ENCODE results near the gene MPL.

Gene MPL

DNA sequence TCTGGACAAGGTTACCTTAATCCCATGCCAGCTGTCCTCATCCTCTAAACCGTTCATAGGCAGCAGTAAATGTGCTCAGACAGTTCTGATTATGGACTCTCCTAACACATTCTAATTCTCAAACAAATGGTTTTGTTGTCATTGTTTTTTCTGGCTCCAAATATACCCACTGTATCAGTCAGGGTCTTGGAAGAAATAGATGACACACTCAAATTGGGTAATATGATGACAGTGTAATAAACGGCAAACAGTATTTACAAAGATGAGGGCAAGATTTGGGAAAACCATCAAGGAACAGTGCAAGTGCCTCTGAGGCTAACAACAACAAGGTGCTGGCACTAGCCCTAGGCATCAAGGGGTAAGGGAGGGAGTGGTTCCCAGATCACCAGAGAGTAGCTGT, 16.9 kb downstream of the MPL start:
- Histone ChIP-seq H2AFZ (ENCODE audit: low read depth) (no peak overlapping the region), H3K36me3 (ENCODE audit: insufficient read depth) (no peaks in the 10 kb centered on the region), H3K4me2 (no peak overlapping the region), H3K79me2 (ENCODE audit: insufficient read depth, low read depth) (peaks cover 8% of the 10 kb centered on the region), H3K9ac (no peak overlapping the region), H3K4me1 (ENCODE audit: low read depth, poor library complexity, severe bottlenecking) (peaks cover 7% of the 10 kb centered on the region), H4K20me1 (ENCODE audit: insufficient read depth) (no peaks in the 10 kb centered on the region), H3K27me3 (ENCODE audit: insufficient read depth, low read depth) (no peaks in the 10 kb centered on the region), H3K27ac (no peak overlapping the region), H3K4me3 (IDR thresholded peaks at IDR 0.05; ENCODE audit: insufficient read depth, low read depth, low read length) (no peak overlapping the region)
- TF ChIP-seq, protein P1, sequence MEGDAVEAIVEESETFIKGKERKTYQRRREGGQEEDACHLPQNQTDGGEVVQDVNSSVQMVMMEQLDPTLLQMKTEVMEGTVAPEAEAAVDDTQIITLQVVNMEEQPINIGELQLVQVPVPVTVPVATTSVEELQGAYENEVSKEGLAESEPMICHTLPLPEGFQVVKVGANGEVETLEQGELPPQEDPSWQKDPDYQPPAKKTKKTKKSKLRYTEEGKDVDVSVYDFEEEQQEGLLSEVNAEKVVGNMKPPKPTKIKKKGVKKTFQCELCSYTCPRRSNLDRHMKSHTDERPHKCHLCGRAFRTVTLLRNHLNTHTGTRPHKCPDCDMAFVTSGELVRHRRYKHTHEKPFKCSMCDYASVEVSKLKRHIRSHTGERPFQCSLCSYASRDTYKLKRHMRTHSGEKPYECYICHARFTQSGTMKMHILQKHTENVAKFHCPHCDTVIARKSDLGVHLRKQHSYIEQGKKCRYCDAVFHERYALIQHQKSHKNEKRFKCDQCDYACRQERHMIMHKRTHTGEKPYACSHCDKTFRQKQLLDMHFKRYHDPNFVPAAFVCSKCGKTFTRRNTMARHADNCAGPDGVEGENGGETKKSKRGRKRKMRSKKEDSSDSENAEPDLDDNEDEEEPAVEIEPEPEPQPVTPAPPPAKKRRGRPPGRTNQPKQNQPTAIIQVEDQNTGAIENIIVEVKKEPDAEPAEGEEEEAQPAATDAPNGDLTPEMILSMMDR (conservative IDR thresholded peaks at IDR 0.05; ENCODE audit: low read depth, low read length), result no peak

DNA sequence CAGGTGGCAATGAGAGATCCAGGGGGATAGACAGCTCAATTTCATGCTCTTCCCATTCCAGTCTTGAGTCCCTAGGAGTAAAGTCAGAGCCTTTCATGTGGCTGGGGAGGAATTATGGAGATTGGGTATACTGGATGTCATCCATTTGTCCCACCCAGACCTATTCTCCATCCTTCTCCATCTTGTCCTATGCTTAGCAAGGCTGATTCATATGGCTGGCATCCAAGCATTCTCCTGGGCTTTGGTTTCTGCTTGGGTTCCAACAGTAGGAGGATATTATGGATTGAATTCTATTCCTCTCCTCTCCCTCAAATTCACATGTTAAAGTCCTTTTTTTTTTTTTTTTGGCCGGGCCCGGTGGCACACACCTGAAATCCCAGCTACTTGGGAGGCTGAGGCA, 17.3 kb downstream of the MPL start:
- Histone ChIP-seq H3K4me2 (no peak overlapping the region), H3K9ac (no peak overlapping the region), H4K20me1 (ENCODE audit: insufficient read depth) (no peaks in the 10 kb centered on the region), H3K4me1 (ENCODE audit: low read depth, poor library complexity, severe bottlenecking) (peaks cover 12% of the 10 kb centered on the region), H3K4me3 (IDR thresholded peaks at IDR 0.05; ENCODE audit: insufficient read depth, low read depth, low read length) (no peak overlapping the region), H3K79me2 (ENCODE audit: insufficient read depth, low read depth) (peaks cover 12% of the 10 kb centered on the region), H3K36me3 (ENCODE audit: insufficient read depth) (no peaks in the 10 kb centered on the region), H3K27me3 (ENCODE audit: insufficient read depth, low read depth) (no peaks in the 10 kb centered on the region), H2AFZ (ENCODE audit: low read depth) (no peak overlapping the region), H3K27ac (no peak overlapping the region)
- TF ChIP-seq, protein P1 (conservative IDR thresholded peaks at IDR 0.05; ENCODE audit: low read depth, low read length), result no peak

DNA sequence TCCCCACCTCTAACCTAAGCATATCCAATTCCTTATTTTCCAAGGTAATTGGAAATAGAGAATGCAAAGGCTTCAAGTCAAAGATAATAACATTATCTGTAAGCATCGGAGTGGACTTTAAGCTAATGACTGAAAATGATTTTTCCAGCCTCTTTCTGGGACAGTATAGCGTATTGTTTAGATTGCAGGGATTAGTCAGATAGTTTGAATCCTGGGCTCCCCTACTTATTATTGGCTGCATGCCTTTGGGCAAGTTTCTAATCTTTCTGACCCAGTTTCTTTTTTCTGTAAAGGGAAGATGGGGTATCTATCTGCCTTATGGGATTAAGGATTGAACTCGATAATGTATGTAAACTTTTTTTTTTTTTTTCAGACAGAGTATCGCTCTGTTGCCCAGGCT, 19.6 kb downstream of the MPL start:
- Histone ChIP-seq H3K4me1 (ENCODE audit: low read depth, poor library complexity, severe bottlenecking) (peaks cover 23% of the 10 kb centered on the region), H4K20me1 (ENCODE audit: insufficient read depth) (no peaks in the 10 kb centered on the region), H3K79me2 (ENCODE audit: insufficient read depth, low read depth) (peaks cover 23% of the 10 kb centered on the region), H2AFZ (ENCODE audit: low read depth) (no peak overlapping the region), H3K4me2 (peak overlapping the region; percentile 43; the same call in 1 of the 2 replicates), H3K9ac (no peak overlapping the region), H3K27me3 (ENCODE audit: insufficient read depth, low read depth) (no peaks in the 10 kb centered on the region), H3K36me3 (ENCODE audit: insufficient read depth) (no peaks in the 10 kb centered on the region), H3K4me3 (IDR thresholded peaks at IDR 0.05; ENCODE audit: insufficient read depth, low read depth, low read length) (no peak overlapping the region), H3K27ac (no peak overlapping the region)
- TF ChIP-seq, protein P1 (conservative IDR thresholded peaks at IDR 0.05; ENCODE audit: low read depth, low read length), result no peak

DNA sequence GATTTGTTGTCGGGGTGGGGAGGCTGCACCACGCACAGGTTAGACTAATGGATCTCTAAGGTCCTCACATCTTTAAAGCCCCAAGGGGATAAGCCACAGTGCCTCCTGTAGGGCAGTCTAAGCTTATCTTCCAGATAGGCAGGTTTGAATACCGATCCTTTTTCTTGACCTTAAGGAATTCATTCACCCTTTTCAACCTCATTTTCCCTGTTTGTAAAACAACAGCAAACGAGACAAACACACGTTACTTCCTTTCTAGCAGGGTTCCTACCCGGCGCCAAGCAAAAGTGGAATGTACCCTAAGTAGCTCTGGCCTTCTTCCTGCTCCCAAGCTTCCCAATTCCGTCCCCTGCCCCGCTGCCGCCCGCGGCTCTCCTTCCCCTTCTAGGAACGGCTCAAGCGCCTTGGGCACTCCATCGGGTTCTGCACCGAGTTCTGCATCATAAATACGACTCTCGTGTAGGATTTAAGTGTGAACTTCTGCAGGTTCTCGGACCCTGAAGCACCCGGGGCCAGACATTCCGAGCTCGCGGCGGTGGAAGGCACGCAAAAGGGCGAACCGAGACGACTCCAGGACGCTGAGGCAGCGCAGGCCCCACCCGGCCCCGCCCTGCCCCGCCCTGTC, 20.6 kb downstream of the MPL start:
- Histone ChIP-seq H3K79me2 (ENCODE audit: insufficient read depth, low read depth) (peaks cover 23% of the 10 kb centered on the region), H3K4me1 (ENCODE audit: low read depth, poor library complexity, severe bottlenecking) (peaks cover 23% of the 10 kb centered on the region), H3K27ac (peak overlapping the region; percentile 63), H3K4me3 (IDR thresholded peaks at IDR 0.05; ENCODE audit: insufficient read depth, low read depth, low read length) (peak overlapping the region; percentile 93), H3K27me3 (ENCODE audit: insufficient read depth, low read depth) (no peaks in the 10 kb centered on the region), H2AFZ (ENCODE audit: low read depth) (peak overlapping the region; percentile 94), H3K9ac (peak overlapping the region; percentile 61; the same call in 1 of the 2 replicates), H3K4me2 (peak overlapping the region; percentile 43), H3K36me3 (ENCODE audit: insufficient read depth) (no peaks in the 10 kb centered on the region), H4K20me1 (ENCODE audit: insufficient read depth) (no peaks in the 10 kb centered on the region)
- TF ChIP-seq, protein P1 (conservative IDR thresholded peaks at IDR 0.05; ENCODE audit: low read depth, low read length), result peak; percentile 67
